Stimulated activated CD4-positive, alpha-beta T cell treated with anti-CD3 and anti-CD28 coated beads, Interleukin-12 subunit alpha, Interleukin-12 subunit beta, amount 100 ng/mL, for 24 hours (primary cell): ENCODE data around the gene ATF7IP.
A peak's percentile ranks its signal among the peaks of the same experiment; 100 is the strongest.
"Not testable (repeated sequence)": the region's sequence is repeated elsewhere in the genome, so short reads cannot be mapped to it uniquely, and the experiment has no call there.

Source experiments
- DNase-seq, 2 experiments: peaks; one replicate each; pipeline ENCODE4 v3.0.0-alpha.2; 2020; ENCODE audit warnings: low read depth in 2 of 2

ATF7IP gene

GRCh38 chr12:14365294-14366208, at the start of gene ATF7IP:
Gene ATF7IP, plus strand, starts transcription at chr12:14365682. Its CDS starts 58,234 bp downstream, at chr12:14423916.
- peak; percentile 89 to 90 for DNase-seq

GRCh38 chr12:14317362-14318146, 47.9 kb upstream of the ATF7IP start:
- DNase-seq = no peak

- not testable (repeated sequence) for DNase-seq
Measured at GRCh38 chr12:14319704-14320427, 45.6 kb upstream of the ATF7IP start.

DNA sequence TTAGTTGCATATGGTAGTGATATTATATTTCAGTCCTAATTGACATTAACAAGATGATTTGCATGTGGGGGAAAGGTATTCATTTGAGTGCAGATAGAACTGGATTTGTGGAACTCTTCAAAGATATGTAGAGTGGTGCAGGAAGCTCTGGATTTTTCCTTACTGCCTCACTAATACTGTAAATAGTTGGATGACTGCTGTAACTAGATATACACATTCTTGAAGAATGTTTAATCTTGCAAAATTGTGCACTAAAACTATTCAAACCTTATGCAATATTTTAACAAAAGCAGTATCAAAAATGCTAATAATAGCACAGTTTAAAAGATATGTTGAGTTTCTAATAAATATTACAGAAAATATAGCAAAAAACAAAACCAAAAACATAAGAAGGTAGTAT, 43.1 kb upstream of the ATF7IP start:
- no peak for DNase-seq

GRCh38 chr12:14325716-14326343, 39.7 kb upstream of the ATF7IP start:
- no peak for DNase-seq

DNA sequence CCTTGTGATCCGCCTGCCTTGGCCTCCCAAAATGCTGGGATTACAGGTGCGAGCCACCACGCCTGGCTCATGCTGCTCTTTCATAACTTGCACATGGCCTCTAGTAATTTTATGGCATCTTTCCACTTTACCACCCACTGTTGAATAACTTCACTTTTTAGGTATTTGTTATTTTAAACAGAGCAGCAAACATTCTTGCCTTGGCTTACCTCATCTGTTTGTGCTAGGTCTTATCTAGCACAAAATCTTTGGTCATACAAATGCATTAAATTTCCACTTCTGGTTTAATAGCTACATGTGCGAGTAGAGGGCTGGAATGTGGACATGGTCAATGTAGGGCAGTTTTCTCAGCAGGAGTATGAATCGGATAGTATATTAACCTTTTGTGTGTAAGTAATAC, 38.8 kb upstream of the ATF7IP start:
- no peak for DNase-seq

DNA sequence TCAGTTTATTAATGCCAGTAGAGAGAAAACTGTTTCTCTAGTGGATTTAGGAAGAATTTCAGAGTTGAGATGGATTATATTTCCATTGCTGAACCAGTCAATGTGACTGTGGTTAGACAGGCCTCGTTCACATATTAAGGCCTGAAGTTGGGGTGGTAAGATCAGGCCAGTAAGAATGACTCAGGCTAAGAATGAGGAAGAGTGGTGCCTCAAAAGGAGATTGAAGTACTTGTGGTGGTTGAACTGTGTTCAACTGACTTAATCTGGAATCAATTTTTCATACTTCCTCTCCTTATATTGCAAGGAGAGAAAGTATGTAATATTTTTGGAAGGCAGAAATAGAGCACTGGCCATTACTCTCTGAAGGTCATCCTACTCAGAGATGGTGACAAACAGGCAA, 37.8 kb upstream of the ATF7IP start:
- no peak for DNase-seq

GRCh38 chr12:14332482-14332881, 33.0 kb upstream of the ATF7IP start:
- DNase-seq = no peak

- DNase-seq = no peak
Measured at GRCh38 chr12:14340371-14340770, 25.1 kb upstream of the ATF7IP start.

GRCh38 chr12:14351524-14351923, 14.0 kb upstream of the ATF7IP start:
- not testable (repeated sequence) for DNase-seq

GRCh38 chr12:14352066-14352465, 13.4 kb upstream of the ATF7IP start:
- DNase-seq = not testable (repeated sequence)

- not testable (repeated sequence) for DNase-seq
Measured at GRCh38 chr12:14354665-14355064, 10.8 kb upstream of the ATF7IP start.

GRCh38 chr12:14356147-14356546, 9.3 kb upstream of the ATF7IP start:
- no peak for DNase-seq

DNA sequence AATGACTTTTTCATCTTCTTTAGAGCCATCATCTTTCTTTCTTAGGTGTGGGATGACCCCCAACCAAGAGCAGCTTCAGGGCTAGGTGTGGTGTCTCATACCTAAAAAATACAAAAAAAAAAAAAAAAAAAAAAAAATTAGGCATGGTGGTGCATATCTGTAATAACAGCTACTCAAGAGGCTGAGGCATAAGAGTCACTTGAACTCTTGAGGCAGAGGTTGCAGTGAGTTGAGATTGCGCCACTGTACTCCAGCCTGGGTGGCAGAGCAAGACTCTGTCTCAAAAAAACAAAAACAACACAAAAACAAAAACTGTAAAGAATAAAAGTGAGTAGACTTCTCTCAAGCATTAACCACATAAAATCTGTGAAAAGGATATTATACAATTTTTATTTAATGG, 8.0 kb upstream of the ATF7IP start:
- no peak for DNase-seq

DNA sequence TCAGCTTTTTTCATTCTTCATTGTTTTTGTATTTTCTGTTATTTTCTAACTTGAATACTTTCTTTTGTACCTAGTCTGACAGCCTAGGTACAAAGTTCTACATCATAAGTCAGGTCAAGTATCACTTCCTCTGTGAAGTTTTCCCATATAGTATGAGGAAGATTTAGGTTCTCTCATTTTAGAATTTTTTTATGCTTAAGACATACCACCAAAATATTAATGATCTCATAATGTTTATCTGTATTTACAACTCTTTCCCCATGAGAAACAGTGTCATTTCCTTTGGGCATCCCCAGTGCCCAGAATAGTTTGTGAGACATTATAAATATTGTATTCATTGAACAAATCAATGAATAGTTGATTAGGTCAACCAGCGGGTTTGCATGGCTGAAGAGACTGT, 3.1 kb upstream of the ATF7IP start:
- DNase-seq = no peak

DNA sequence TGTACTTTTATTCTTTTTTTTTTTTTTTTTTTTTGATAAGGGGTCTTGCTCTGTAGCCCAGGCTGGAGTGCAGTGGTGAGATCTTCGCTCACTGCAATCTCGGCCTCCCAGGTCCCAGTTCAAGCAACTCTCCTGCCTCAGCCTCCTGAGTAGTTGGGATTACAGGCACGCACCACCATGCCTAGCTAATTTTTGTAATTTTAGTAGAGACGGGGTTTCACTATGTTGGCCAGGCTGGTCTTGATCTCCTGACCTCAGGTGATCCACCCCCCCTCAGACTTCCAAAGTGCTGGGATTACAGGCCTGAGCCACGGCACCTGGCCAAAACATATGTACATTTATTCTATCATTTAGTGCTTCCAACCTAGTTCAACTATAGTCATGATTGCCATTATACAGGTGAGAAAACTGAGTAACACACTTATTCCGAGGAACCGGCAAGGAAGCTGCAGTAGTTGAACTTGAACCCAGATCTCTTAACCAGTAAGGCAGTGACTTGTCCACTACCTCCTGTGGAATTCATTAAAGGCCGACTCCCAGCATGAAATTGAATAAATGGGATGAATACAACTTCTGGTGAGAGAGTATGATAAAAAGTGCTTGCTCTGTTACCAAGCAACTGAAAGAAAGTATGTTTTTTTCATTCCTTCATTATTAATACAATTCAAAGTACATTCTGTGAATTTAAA, 755 bp upstream of the ATF7IP start:
- DNase-seq = no peak

DNA sequence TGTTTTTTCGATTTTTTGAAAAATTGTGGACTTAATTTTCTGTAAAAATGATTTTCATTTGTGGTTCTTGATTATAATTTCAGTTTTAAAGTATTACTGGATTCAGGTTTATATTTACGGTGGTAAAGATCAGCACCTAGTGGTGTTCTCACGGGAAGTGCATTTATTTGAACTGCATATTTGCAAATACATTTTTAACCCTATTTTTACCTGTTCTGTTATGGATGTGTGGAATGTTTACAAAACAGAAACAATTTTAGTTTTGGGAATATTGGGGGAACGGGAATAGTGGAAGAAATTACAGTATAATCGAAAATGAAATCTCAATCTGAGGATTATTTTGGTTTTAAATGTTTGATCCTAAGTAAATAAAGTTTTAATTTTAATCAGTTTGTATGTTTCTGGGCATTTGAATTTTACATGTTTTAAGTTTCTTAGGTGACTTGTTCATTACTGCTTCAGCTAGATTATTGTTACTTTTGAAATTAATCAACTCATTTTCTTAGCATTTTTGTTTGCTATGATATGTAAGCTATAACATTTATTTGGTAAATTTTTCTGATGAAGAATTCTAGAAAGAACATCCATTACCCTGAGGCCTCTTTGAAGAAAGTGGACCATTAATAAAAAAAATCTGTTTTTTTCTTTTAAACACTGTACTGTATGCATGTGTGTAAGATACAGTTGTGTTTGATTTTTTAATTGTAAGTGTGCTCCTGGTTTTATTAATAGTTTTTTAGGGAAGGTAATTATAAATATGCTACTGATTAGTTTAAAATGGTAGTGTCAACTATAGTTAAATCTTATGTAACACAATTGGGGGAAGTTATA, 942 bp downstream of the ATF7IP start:
- no peak for DNase-seq

GRCh38 chr12:14367040-14367661, 1.7 kb downstream of the ATF7IP start:
- DNase-seq = no peak

DNA sequence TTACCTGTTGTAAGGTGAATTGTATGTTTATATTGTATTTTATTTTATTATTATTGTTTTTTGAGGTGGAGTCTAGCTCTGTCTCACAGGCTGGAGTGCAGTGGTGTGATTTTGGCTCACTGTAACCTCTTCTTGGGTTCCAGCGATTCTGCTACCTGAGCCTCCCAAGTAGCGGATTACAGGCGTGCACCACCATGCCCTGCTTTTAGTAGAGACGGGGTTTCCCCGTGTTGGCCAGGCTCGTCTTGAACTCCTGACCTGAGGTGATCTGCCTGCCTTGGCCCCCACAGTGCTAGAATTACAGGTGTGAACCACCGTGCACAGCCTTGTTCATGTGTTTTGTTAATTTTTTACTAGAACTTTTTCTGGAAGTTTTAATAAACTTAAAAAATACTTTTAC, 3.8 kb downstream of the ATF7IP start:
- no peak for DNase-seq

- DNase-seq = no peak
Measured at GRCh38 chr12:14373217-14373616, 7.7 kb downstream of the ATF7IP start.
